ENCODE data around the gene LPAR2.

LPAR2 gene

DNA sequence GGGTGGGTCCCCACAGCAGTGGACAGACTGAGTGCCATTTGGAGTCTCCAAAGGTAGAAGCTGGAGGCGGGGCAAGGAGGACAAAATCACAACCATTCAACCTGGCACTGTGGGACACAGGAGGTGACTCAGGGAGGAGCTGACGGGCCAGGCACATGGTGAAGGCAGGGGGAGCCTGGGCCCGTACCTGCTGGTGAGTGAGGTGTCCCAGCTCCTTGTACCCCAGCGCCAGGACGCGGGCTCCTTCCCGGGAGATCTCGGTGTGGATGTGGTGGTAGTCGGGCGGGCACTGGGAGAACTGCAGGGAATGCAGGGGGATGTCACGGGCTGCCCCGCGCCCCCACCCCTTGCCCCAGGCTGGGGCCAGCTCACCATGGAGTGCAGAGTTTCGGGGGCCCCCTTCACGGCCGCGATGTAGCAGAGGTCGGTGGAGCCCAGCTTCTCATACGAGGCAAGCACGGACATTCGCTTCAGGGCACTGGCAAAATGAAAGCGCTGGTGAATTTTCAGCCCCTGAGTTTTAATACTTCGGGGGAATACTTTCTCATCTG is 25.7 kb upstream of the LPAR2 start:
- no peak for DNase-seq (ENCODE audit: low read depth in 2 of 2)

DNA sequence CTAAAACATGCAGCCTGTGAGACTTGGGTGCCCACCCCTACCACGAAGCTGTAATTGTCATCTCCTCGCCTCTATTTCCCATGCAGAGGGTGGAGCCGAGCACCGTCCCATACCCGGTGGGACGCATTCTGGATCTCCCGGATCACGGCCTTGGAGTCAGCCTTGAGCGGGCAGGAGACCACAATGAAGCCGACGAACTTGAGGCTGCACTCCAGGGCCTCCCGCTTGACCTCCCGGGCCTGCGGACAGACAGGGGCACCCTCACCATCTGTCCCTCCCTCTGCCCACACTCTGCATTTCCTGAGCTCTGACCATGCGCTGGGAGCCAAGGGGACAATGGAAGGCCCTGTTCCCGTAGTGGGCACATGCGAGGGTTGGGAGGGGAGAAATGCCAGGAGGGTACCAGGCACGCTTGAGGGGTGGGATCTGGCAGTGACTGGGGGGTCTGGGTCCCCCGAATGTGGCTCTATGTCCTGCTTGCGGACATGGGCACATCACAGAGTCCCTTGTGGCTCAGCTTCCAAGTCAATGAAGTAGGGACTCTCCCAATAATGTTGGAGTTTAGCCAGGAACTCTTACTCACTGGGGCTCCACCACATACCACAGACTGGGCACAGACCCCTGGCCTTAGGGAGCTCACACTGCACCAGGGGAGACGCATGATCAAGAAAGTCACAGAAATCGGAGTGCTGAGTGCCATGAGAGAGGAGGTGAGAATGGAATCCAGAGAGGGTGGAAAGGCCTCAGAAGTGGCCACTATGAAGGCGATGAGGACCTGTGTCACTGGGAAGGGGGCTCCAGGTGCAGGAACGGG is 24.7 kb upstream of the LPAR2 start:
- no peak for DNase-seq (ENCODE audit: low read depth in 2 of 2)

DNA sequence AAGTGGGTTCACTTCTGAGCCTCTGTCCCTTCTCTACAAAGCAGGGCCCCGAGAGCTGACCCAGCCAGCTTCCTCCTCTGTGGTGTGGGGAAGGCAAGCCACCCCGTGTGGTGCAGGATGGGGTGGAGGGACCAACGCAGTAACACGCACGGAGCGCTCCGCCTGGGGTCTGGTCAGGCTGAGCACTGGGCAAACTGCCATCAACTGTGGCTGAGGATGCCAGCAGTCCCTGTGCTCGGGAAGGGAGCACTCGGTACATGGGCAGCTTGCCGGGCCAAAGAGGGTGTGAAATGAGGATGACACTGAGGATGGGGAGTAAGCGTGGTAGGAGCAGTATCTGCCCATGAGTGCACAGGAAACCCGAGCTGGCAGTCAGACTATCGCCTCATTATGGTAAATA is 23.1 kb upstream of the LPAR2 start:
- DNase-seq (ENCODE audit: low read depth in 2 of 2): no peak

DNA sequence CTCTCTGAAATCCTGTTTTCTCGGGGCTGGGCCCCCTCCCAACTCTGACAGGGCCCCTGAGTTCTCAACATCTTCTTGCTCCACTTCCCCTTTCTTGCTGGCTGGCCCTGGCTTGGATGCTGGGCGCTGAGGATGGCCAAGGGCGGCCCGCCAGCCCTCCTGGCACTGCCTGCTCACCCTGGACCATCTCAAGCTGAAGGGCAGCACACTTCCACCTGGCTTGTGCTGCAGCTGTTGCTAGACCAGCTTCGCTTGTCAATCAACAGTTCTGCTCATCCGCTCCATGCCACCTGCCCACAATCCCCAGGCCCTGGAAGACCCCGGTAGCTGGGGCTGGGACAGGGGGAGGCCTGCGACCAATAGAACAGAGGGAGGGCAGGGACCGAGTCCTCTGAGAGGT is 22.3 kb upstream of the LPAR2 start:
- no peak for DNase-seq (ENCODE audit: low read depth in 2 of 2)

- DNase-seq (ENCODE audit: low read depth in 2 of 2): no peak
Measured at GRCh38 chr19:19649580-19649995, 21.6 kb upstream of the LPAR2 start.

DNA sequence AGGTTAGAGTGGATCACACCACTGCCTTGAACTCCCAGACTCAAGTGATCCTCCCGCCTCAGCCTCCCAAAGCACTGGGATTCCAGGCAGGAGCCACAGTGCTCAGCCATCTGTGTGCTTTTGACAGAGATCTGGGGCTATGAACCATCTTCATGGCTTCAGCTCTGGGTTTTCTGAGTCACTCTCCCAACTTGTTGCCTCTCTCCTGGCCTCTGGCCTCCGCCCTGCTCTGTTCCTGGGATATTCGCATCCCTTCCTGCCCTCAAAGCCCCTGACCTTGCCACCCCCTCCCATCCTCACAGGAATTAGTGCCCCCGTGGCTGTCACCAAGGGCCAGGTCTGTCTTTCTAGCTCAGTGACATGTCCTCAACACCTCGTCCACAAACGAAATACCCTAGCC is 21.1 kb upstream of the LPAR2 start:
- no peak for DNase-seq (ENCODE audit: low read depth in 2 of 2)

DNA sequence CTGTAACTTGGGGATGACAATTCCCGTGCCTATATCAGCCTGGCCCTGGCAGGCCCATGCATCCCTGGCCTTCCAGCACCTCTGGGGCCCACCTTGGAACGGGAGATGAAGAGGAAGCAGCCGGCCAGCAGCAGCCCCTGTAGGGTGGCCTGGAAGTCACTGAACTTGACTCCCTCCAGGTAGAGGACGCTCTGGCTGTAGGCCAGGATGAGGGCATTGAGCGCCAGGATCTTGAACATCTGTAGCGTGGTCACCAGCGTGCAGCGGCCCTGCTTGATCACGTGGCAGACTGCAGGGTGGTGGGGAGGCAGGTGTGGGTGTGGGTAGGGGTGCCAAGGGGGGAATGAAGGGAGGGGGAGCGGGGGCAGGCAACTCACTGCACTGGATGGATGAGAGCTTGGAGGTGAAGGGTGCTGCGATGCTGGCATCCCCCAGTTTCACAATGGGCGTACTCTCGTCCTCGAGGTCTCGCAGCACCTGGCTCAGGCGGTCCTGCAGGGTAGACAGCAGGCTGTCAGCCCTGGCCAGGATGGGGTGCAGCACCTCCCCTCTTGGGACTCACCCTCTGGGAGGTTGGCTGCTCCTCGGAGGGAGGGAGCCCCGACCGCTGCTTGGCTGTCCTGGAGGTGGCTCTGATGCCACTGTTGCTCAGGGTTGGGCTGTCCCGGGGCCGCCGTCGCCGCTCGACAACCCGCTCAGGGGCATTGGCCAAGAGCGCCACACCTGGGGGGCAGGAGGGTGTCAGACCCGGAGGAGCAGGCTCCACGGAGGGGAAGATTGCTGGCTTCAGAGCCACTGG is 19.2 kb upstream of the LPAR2 start:
- DNase-seq (ENCODE audit: low read depth in 2 of 2): no peak

DNA sequence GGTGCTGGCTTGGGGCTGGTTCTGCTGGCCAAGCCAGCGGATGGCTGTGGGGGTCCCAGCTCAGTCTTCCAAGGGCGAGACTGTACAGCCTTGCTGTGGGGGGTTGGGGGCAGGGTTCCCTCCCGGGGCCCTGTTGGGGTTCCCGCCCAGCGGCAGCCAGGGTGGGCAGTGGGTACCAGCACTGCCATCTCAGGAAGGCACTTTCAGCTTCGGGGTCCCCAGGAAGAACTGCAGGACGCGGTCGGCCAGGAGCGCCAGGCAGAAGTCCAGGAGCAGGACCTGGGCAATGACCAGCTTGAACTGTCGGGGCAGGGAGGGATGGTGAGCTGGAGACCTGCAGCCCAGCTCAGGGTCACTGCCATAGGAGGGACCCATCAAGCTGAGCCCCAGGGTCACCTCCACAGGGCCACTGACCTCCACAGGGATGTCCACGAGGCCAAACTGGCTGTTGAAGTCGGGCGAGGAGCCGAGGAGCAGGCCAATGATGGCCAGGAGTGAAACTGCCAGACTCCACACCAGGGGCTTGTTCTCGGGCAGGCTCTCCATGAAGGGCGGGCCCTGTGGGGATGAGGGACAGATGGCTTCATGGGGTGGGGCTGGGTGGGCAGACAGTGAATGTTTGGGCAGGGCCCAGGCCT is 17.3 kb upstream of the LPAR2 start:
- no peak for DNase-seq (ENCODE audit: low read depth in 2 of 2)

DNA sequence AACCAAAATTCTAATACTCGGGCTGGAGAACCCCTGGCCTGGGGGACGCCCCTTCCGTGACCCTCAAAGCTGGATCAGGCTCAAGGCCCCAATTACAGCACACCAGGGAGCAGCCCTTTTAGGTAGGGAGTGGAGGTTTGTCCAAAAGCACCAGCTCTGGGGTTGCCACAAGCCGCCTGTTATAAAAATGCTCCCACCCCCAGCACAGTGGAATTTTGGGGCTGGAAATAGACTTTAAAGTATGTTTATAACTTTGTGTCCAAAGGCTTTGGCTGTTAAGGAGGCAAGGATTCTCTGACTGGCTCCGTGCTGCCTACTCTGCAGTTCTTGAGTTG is 16.0 kb upstream of the LPAR2 start:
- no peak for DNase-seq (ENCODE audit: low read depth in 2 of 2)

- DNase-seq (ENCODE audit: low read depth in 2 of 2): no peak
Measured at GRCh38 chr19:19643158-19644053, 15.4 kb upstream of the LPAR2 start, which contains the start of gene GMIP. Gene GMIP (minus strand): TSS chr19:19643657. CDS start chr19:19643529, 128 bp downstream.

- no peak for DNase-seq (ENCODE audit: low read depth in 2 of 2)
Measured at GRCh38 chr19:19642506-19643157, 14.6 kb upstream of the LPAR2 start.

GRCh38 chr19:19637523-19638251 is 9.7 kb upstream of the LPAR2 start:
- no peak for DNase-seq (ENCODE audit: low read depth in 2 of 2)

DNA sequence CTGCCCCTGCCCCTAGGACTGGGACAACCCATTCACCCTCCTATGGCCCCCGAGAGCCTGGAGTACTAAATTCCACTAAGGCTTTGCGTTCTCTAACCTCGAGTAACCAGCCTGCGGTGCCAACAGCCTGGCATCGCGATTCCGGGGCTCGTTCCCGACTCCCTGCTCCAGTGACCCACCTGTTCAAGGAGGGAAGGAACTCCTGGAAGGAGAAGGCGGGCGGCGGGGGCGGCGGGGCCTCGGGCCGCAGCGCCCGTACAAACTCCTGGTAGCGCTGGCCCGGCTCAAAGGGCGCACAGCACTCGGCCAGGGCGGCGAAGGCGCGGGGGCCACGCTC is 9.1 kb upstream of the LPAR2 start:
- no peak for DNase-seq (ENCODE audit: low read depth in 2 of 2)

DNA sequence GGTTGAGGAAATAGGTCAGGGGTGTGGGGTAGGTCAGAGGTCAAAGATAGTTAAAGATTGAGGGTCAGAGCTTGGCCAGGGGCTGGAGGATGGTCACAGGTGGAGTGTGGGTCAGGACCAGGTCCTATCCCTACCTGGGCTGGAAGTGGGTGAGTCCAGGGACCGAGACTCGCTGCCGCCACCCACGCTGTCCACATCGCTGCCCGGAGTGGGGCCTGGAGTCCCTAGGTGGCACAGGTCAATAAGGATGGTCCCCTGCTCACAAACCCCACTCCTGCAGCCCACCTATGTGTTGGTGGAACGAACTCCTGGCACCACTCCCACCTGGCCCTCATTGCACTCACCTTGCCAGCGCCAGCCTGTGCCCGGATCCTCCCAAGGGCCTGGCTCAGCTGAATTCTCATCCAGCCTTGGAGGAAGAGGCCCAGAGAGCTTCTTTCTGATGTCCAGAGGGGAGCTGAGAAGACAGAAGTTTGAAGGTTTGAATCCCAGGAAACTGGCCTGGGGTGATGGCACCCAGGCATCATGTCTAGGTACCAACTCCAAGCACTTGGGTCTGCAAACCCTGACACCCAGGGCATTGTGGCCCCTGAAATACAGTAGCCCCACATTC is 8.7 kb upstream of the LPAR2 start:
- DNase-seq (ENCODE audit: low read depth in 2 of 2): no peak

GRCh38 chr19:19635313-19635702 is 7.3 kb upstream of the LPAR2 start:
- DNase-seq (ENCODE audit: low read depth in 2 of 2): no peak

DNA sequence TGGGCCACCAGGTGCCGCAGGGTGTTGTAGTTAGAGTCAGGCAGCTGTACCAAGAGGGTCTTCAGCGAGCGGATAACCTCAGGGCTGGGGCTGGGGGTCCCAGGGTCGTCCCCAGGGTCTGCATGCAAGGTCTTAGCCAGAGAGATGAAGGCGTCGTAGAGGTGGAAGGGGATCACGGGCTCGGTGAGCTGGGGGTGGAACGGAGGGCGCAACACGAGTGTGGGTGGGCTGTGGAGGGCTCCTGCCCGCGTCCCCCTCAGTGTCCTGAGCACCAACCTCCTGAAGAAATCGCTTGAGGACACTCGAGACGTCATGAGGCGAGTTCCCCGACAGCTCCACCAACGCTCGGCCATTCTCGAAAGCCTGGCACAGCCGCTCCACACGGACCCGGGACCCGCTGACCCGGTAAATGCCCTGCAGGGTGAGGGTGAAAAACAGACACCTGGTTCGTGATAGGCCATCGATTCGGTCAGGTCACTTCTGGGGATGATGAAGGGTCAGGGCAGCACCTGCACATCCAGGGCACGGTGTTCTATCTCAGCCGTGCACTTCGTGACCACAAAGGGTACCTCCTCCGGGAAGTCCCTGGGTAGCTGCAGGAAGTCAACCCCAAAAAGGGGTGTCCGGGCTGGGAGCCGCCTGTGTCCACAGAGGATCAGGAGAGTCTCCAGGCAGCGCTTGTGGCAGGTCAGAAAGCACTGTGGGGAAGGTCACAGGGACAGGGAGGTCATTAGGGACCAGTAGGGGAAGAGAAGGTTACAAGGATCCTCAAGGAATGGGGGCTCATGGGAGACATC is 6.7 kb upstream of the LPAR2 start:
- DNase-seq (ENCODE audit: low read depth in 2 of 2): no peak

- DNase-seq (ENCODE audit: low read depth in 2 of 2): no peak
Measured at GRCh38 chr19:19633711-19634515, 5.9 kb upstream of the LPAR2 start.

DNA sequence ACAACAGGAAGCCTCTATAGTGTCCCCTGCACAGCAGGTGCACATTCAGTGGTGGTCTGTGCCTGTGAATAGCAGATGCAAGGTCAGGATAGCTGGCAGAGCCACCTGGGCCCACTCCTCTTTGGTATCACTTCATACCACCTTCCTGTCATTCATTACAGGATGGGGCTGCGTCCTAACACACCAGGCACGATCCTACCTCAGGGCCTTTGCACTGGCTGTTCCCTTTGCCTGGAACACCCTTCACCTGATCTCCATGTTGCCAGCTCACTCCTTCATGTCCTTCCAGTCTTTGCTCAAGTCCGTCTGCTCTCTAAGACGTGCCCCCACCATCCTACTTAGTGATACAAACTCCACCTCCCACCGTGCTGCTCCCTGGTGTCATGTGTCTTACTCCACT is 4.6 kb upstream of the LPAR2 start:
- DNase-seq (ENCODE audit: low read depth in 2 of 2): no peak

Data from fibroblast of skin of left quadriceps (primary cell).